Activated CD4-positive, alpha-beta T cell treated with anti-CD3 and anti-CD28 coated beads, Interleukin-2, amount 10 ng/mL, durations not matched to agents 7 days and 5 days (primary cell): ENCODE results near the gene PITX1. TPM values are rescaled to one million over a fixed set of nuclear protein-coding genes. Genes with fewer than 3 reads are reported as not detected.
"Not testable (repeated sequence)": the region's sequence is repeated elsewhere in the genome, so short reads cannot be mapped to it uniquely, and the experiment has no call there.

Experiments
- CTCF ChIA-PET: fragments of 350-600 bp; sonication (Branson Sonifier 250); formaldehyde crosslinking; loops from one replicate; lab custom pipeline; 2021; ENCODE audit warnings: antibody characterized with exemption; lab: Charles Lee
- POLR2A ChIA-PET: fragments of 350-600 bp; sonication (Branson Sonifier 250); formaldehyde crosslinking; loops from one replicate; lab custom pipeline; 2021; ENCODE audit warnings: antibody characterized with exemption; lab: Charles Lee
- DNase-seq: peaks from one replicate; pipeline ENCODE4 v3.0.0-alpha.2; 2020
- H3K27ac Mint-ChIP-seq: one replicate; pipeline ENCODE4 v1.8.0; 2021; ENCODE audit warnings: mild to moderate bottlenecking, moderate library complexity, mixed read lengths
- H3K27me3 Mint-ChIP-seq: one replicate; pipeline ENCODE4 v1.8.0; 2021; ENCODE audit warnings: mixed read lengths
- H3K36me3 Mint-ChIP-seq: one replicate; pipeline ENCODE4 v1.8.0; 2021; ENCODE audit warnings: low read depth, mixed read lengths
- H3K4me1 Mint-ChIP-seq: one replicate; pipeline ENCODE4 v1.8.0; 2021; ENCODE audit warnings: mixed read lengths
- H3K4me3 Mint-ChIP-seq: one replicate; pipeline ENCODE4 v1.8.0; 2021; ENCODE audit warnings: mild to moderate bottlenecking, moderate library complexity, mixed read lengths
- H3K9me3 Mint-ChIP-seq: one replicate; pipeline ENCODE4 v1.8.0; 2021; ENCODE audit warnings: mixed read lengths
- total RNA-seq, 2 experiments: library from RNA; stranded (reverse); gene quantifications; one replicate each; pipeline ENCODE4 v1.2.3, GENCODE V29; 2021

The PITX1 gene
- not detected for total RNA-seq

GRCh38 chr5:135033901-135034235 lies at the start of gene PITX1:
Gene PITX1 (minus strand): TSS chr5:135034228. CDS start chr5:135033881, 347 bp downstream.
- peak within 1 kb of the TSS; percentile 69 for H3K4me3 Mint-ChIP-seq
- peaks cover 6% of the 10 kb centered on the region for H3K9me3 Mint-ChIP-seq
- H3K4me1 Mint-ChIP-seq, result peaks cover 35% of the 10 kb centered on the region
- ChIA-PET POLR2A (interaction anchor here (0.7 kb wide), 1 partner anchor 10 kb away, joined by 3 read pairs; no protein-coding TSS in a partner anchor), CTCF (no interaction called here)
- no peak for DNase-seq
- H3K27ac Mint-ChIP-seq, result peak within 1 kb of the TSS; percentile 16
- H3K36me3 Mint-ChIP-seq, result peaks cover 10% of the 10 kb centered on the region
- peaks cover 84% of the 10 kb centered on the region for H3K27me3 Mint-ChIP-seq

GRCh38 chr5:135083334-135083733 lies 49.3 kb upstream of the PITX1 start:
- CTCF ChIA-PET, H3K36me3 Mint-ChIP-seq, H3K4me1 Mint-ChIP-seq, DNase-seq, H3K9me3 Mint-ChIP-seq, H3K27ac Mint-ChIP-seq, H3K4me3 Mint-ChIP-seq, POLR2A ChIA-PET: not testable (repeated sequence)
- H3K27me3 Mint-ChIP-seq, result peaks cover 12% of the 10 kb centered on the region

DNA sequence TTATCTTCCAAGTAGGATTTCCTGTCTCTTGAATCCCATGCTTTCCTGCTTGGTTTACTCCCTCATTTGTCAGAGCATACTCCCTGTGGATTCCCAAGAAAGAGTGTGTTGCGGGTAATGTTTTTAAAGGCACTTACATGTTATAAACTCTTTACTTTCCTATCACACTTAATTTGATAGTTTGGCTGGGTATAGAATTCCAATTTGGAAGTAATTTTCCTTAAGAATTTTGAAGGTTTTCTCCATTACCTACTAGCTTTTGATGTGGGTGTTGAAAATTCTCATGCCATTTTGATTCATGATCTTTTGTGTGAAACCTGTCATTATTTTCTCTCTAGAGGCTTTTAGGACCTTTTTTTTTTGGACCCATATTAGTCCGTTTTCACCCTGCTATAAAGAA lies 47.2 kb upstream of the PITX1 start:
- no peak for DNase-seq
- ChIA-PET POLR2A (no interaction called here), CTCF (interaction anchor here (0.6 kb wide), 1 partner anchor 176 kb away, joined by 4 read pairs; the partner anchor contains the start of gene PCBD2)
- peaks cover 15% of the 10 kb centered on the region for H3K27me3 Mint-ChIP-seq
- no peak overlapping the region for H3K4me3 Mint-ChIP-seq
- no peaks in the 10 kb centered on the region for H3K4me1 Mint-ChIP-seq
- peaks cover 4% of the 10 kb centered on the region for H3K9me3 Mint-ChIP-seq
- no peak overlapping the region for H3K27ac Mint-ChIP-seq
- H3K36me3 Mint-ChIP-seq, result no peaks in the 10 kb centered on the region

DNA sequence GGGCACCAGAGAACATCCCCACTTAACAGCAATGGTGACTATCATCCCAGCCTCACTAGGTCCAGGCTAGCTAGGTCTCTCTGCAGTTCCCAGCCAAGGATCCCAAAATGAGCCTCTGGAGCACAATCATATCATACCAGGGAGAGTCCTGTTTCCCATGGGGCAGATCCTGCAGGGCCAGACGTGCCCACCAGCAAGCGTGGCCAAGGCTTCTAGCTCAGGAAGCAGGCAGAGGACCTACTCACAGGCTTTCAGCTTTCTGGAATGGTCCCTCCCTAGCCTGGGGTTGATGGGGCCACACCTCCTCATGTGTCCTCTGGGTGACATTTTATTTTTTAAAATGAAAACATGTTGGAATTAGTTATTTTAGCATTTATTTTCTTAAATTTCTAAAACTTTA lies 45.7 kb upstream of the PITX1 start:
- Mint-ChIP-seq H3K4me1 (no peaks in the 10 kb centered on the region), H3K27me3 (peaks cover 15% of the 10 kb centered on the region), H3K9me3 (peaks cover 4% of the 10 kb centered on the region), H3K36me3 (no peaks in the 10 kb centered on the region), H3K27ac (no peak overlapping the region), H3K4me3 (no peak overlapping the region)
- no peak for DNase-seq
- CTCF ChIA-PET, result no interaction called here
- POLR2A ChIA-PET, result no interaction called here

DNA sequence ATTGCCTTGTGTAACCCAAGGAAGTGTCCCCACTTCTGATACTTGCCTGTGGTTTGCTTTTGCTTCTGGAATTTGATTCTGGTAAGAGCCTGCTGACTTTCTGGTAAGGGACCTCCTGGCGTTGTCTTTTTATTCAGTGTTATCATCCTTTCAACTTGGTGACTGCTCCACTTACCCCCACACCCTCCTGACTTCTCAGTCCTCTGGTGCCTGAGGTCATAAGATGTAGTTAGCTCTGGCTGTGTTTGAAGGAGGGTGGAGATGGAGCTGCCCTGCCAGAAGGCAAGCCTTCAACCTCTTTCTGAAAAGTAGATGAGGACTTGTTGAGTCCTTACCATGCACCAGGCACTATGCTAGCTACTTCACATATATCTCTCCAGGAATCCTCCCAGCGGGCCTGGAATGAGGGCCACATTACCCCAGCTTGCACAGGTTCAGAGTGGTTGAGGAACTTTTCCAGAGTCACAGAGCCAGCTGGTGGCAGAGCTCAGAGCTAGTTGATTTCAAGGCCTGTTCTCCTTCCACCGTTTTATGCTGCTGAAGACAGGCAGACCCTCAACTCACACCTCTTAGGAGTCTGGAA lies 45.2 kb upstream of the PITX1 start:
- CTCF ChIA-PET, result no interaction called here
- POLR2A ChIA-PET, result no interaction called here
- Mint-ChIP-seq H3K4me1 (no peaks in the 10 kb centered on the region), H3K4me3 (no peak overlapping the region), H3K36me3 (no peaks in the 10 kb centered on the region), H3K27me3 (peaks cover 15% of the 10 kb centered on the region), H3K27ac (no peak overlapping the region), H3K9me3 (peaks cover 4% of the 10 kb centered on the region)
- DNase-seq, result no peak

- POLR2A ChIA-PET, result no interaction called here
These were observed 42.8 kb upstream of the PITX1 start for GRCh38 chr5:135076801-135077200.

DNA sequence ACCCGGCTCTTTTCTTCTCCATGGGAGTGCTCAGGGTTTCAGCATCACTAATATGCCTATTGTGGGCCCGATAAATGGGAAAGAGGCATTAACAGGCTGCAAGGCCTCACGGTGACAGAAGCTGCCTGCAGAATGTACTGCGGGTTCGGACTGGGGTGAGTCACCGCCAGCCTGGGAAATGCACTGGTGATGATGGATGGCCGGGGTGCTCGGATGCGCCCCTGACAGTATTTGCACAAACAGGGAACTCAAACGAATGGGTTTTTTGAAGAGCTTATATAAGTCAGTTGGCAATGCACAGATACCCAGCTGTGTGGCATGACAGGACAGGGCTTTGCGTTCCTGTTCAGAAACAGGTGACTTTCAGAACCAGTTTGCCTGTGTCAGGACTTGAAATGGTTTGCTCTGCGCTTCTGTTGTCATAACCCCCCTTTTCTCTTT lies 42.0 kb upstream of the PITX1 start:
- DNase-seq, result no peak
- H3K4me1 Mint-ChIP-seq, result no peaks in the 10 kb centered on the region
- no peaks in the 10 kb centered on the region for H3K36me3 Mint-ChIP-seq
- H3K9me3 Mint-ChIP-seq, result no peaks in the 10 kb centered on the region
- peaks cover 13% of the 10 kb centered on the region for H3K27me3 Mint-ChIP-seq
- ChIA-PET CTCF (no interaction called here), POLR2A (no interaction called here)
- H3K27ac Mint-ChIP-seq, result no peak overlapping the region
- H3K4me3 Mint-ChIP-seq, result no peak overlapping the region

More at GRCh38 chr5:135076801-135077200, 42.8 kb upstream of the PITX1 start:
- no peaks in the 10 kb centered on the region for H3K36me3 Mint-ChIP-seq
- H3K4me3 Mint-ChIP-seq, result no peak overlapping the region
- peaks cover 4% of the 10 kb centered on the region for H3K9me3 Mint-ChIP-seq
- peaks cover 15% of the 10 kb centered on the region for H3K27me3 Mint-ChIP-seq
- CTCF ChIA-PET, result no interaction called here
- no peak overlapping the region for H3K27ac Mint-ChIP-seq
- no peaks in the 10 kb centered on the region for H3K4me1 Mint-ChIP-seq
- DNase-seq, result no peak

DNA sequence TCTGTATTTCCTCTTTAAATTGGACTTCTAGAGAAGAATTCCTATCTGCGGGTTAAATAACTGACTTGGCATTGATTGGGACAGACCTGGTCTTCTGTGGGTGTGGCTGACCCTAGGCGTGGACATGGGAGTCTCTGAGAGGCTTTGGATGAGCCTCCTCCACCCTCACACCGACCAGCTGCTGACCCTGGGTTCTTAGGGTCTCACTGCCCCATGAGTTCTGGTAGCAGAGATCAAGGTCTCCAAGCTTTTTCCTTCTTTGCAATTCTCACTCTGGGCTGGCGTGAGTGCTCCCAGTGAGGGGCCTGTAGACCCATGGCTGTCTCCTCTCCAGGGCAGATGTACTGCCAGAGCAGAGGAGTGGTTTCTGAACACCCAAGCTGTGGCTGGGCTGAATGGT lies 41.6 kb upstream of the PITX1 start:
- no peak overlapping the region for H3K27ac Mint-ChIP-seq
- CTCF ChIA-PET, result no interaction called here
- peaks cover 11% of the 10 kb centered on the region for H3K27me3 Mint-ChIP-seq
- H3K36me3 Mint-ChIP-seq, result no peaks in the 10 kb centered on the region
- POLR2A ChIA-PET, result no interaction called here
- H3K9me3 Mint-ChIP-seq, result no peaks in the 10 kb centered on the region
- H3K4me1 Mint-ChIP-seq, result no peaks in the 10 kb centered on the region
- DNase-seq, result no peak
- no peak overlapping the region for H3K4me3 Mint-ChIP-seq

DNA sequence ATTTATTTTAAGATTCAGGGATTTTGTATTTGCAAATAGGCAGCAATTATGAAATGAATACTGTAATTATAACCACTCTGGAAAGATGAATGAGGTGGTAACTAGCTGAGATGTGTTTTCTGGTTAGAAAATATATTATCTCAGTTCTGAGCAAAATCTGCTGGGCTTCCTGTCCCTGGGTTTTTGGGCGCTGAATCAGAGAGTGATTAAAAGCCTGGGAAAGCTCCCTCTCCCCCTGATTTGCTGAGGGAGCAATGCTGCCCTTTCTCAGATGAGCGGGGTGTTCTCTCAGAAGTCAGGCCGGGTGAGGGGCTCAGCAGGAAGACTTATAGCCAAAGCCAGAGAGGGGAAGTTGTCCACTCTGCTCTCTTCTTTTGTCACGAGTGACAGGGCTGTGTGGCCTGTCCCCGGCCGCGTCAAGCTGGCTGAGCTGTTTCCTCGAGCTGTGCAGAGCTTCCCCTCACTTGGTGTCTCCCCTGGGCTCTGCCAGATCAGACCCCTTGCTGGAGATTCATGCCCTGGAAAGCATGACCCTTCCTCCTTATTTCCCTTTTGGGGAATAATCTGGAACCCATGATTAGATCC lies 39.8 kb upstream of the PITX1 start:
- Mint-ChIP-seq H3K36me3 (no peaks in the 10 kb centered on the region), H3K4me3 (no peak overlapping the region), H3K4me1 (no peaks in the 10 kb centered on the region), H3K27me3 (peaks cover 9% of the 10 kb centered on the region), H3K9me3 (no peaks in the 10 kb centered on the region), H3K27ac (no peak overlapping the region)
- DNase-seq, result no peak
- ChIA-PET POLR2A (no interaction called here), CTCF (interaction anchor here (1.3 kb wide), 1 partner anchor 12 kb away, joined by 4 read pairs; no protein-coding TSS in a partner anchor)

DNA sequence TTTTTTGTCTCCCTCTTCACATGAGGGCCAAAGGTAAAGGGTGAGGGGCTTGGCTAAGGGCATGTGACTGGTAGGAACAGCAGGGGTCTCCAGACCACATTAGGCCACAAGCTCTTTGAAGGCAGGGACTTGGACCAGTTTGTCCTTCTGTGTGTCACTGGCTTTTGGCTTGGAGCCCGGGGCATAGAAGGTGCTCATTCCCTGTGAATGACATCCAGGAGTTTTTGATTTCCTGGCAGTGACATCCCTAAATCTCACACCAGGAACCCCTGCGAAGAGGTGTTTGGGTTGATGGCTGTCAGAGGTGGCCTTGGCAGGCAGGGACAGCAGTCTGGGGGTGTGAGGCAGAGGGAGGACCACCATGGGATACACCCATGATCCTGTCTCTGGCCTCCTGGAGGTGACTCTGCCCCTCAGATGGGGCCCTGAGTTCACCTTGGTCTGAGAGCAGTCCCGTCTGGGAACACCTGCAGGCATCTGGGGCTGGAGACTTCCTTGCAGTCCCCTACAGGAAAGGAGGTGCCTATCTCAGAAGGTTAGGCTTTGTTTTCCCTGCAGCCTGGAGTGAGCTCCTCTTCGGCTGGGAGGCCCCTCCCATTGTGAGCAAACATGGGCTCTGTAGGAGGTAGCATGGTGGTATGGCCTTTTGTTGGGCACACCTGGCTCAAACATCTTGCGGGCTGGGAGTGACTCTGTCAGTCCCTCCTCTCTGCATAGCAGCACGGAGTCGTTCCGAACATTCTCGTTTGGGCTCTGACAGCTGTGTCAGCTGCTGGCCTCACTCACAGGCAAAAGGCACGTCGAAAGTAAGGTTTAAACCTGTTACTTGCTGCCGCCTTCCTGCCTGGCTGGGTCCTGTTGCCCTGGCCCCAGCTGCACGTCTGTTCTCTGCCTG lies 38.6 kb upstream of the PITX1 start:
- Mint-ChIP-seq H3K27me3 (peaks cover 2% of the 10 kb centered on the region), H3K4me1 (no peaks in the 10 kb centered on the region), H3K27ac (no peak overlapping the region), H3K9me3 (no peaks in the 10 kb centered on the region), H3K4me3 (no peak overlapping the region), H3K36me3 (no peaks in the 10 kb centered on the region)
- ChIA-PET POLR2A (no interaction called here), CTCF (no interaction called here)
- DNase-seq, result no peak

DNA sequence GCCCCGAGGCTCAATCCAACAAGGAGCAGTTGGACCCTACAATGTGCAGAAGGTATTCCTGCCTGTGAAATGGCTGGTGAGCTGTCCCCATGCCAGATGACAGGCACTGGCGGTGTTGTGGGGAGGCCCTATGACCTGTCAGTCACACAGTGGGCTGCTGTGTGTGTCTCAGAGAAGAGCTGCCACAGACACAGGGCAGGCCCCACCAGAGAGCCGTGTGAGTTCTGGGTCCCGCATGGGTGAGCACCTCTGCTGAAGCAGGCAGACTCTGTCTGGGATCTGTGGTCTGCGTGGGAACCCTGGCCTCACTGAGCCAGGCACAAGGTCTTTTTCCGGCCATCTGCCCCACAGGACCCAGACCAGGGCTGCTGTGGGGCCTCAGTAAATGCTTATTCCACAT lies 37.3 kb upstream of the PITX1 start:
- no peak overlapping the region for H3K27ac Mint-ChIP-seq
- ChIA-PET POLR2A (no interaction called here), CTCF (no interaction called here)
- no peaks in the 10 kb centered on the region for H3K9me3 Mint-ChIP-seq
- no peaks in the 10 kb centered on the region for H3K36me3 Mint-ChIP-seq
- no peak overlapping the region for H3K4me3 Mint-ChIP-seq
- no peak for DNase-seq
- no peaks in the 10 kb centered on the region for H3K4me1 Mint-ChIP-seq
- no peaks in the 10 kb centered on the region for H3K27me3 Mint-ChIP-seq

DNA sequence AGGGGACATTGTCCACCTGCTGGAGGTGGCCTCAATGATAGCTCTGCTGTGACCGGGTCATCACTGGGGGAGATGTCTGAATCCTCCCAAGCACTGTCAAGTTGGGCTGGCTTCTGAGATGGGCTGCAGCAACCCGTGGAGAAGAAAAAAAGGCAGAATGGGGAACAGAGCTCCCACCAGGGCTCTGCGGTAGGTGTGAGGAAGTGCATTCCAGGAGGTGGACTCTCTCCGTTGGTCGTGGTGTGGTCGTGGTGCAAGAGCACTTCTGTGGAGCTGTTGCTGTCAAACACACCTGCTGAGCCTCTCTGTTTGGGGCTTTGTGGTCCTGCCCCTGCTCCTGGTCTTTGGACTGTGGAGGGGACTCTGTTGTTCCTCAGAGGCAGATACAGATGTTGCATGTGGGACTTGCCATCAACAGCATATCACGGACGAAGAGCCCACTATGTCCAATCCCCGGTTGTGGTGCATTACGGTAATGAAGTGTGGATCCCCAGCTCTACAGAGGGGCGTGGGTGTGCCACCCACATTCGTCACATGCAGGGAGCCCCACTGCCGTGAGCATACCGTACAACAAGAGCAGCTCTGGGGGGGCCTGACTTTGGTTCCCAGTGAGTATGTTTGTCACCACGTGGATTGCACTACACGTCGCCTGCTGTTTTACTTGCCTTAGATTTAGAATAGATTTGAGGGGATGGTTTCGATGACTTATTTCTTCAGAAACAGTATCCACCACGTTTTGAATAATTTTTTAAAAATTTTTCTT lies 36.0 kb upstream of the PITX1 start:
- H3K27me3 Mint-ChIP-seq, result no peaks in the 10 kb centered on the region
- no peaks in the 10 kb centered on the region for H3K36me3 Mint-ChIP-seq
- no peak overlapping the region for H3K4me3 Mint-ChIP-seq
- ChIA-PET CTCF (no interaction called here), POLR2A (interaction anchor here (0.5 kb wide), 1 partner anchor 14 kb away, joined by 3 read pairs; no protein-coding TSS in a partner anchor)
- no peaks in the 10 kb centered on the region for H3K4me1 Mint-ChIP-seq
- no peak for DNase-seq
- H3K9me3 Mint-ChIP-seq, result no peaks in the 10 kb centered on the region
- H3K27ac Mint-ChIP-seq, result no peak overlapping the region
